Upper lobe of left lung (tissue), 4 donors: ENCODE data around the gene SPDL1.

ENCODE experiments used
- CTCF ChIP-seq, 6 experiments: fragments of 450-650 bp in 4 of 6; fragments of 200-600 bp in 2 of 6; sonication (generic) in 2 of 6; IDR thresholded peaks; one replicate each; pipeline ENCODE4 v1.5.1; 2016 to 2019; ENCODE audit warnings: antibody characterized with exemption in 6 of 6
- POLR2A ChIP-seq, 4 donors: fragments of 450-650 bp; IDR thresholded peaks; one replicate each; pipeline ENCODE4 v1.5.1; 2016 to 2017; ENCODE audit warnings: antibody characterized with exemption in 4 of 4, mild to moderate bottlenecking in 2 of 4

DNA sequence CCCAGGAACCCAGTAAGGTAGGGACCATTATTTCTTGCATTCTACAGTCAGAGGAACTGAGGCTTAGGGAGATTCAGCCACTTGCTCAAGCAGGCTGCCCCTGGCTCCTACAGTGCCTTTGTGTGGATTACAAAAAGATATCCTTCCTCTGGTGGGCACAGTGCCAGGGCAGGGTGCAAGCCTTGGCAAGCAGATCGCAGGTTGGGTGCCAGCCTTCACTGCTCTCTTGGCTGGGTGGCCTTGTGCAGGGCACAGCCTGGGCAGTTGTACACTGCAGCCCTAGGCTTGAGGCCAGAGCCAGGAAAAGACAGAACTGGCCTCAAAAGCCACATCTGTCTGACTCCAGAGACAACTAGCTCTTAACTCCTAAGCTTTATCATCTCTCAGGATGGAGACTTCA, 68.5 kb downstream of the SPDL1 start:
- TF ChIP-seq CTCF (IDR thresholded peaks at IDR 0.05), result no peak
- no peak for TF ChIP-seq POLR2A (IDR thresholded peaks at IDR 0.05)
